ENCODE data around the gene OSBP2.

Gene OSBP2

GRCh38 chr22:30882974-30883533, 188.4 kb downstream of the OSBP2 start:
- no peak overlapping the region for H3K9ac ChIP-seq (ENCODE audit: low read depth, low read length)
- no peaks in the 10 kb centered on the region for H3K36me3 ChIP-seq (ENCODE audit: insufficient read depth, low read depth, low read length)
- no peak overlapping the region for H3K27ac ChIP-seq (ENCODE audit: low read length)
- H3K4me3 ChIP-seq (ENCODE audit: low read length) = no peak overlapping the region
- no peaks in the 10 kb centered on the region for H3K27me3 ChIP-seq (ENCODE audit: insufficient read depth, low read length)
- H3K4me1 ChIP-seq (ENCODE audit: insufficient read depth, low read length) = no peaks in the 10 kb centered on the region
- no peaks in the 10 kb centered on the region for H3K9me3 ChIP-seq (ENCODE audit: insufficient read depth, low read depth, low read length)

DNA sequence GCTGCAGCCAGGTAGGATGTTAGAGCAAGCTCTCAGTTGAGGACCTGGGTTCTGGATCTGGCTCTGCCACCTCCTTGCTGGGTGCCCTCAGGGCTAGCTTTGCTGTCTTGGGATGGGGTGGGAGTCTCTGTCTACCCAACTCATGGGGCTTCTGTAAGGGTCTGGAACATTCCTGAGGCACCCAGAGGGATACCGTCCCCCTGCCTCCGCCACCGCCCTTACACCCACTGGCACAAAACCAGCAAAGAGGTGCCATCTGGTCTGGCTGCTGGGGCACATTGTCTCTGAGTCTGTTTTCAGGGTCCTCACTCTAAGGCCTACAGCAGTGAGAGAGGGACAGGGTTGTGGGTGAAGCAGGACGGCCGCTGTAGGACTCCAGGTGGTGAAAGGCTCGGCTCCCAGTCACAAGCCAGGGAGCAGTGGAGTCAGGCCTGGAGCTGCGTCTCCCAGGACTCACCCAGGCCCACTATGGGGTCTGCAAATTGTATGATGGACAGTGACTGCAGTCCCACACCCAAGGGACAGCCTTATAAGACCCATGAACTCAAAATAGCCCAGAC, 189.0 kb downstream of the OSBP2 start:
- no peak overlapping the region for H3K4me3 ChIP-seq (ENCODE audit: low read length)
- no peaks in the 10 kb centered on the region for H3K36me3 ChIP-seq (ENCODE audit: insufficient read depth, low read depth, low read length)
- no peak overlapping the region for H3K27ac ChIP-seq (ENCODE audit: low read length)
- H3K4me1 ChIP-seq (ENCODE audit: insufficient read depth, low read length) = no peaks in the 10 kb centered on the region
- H3K9me3 ChIP-seq (ENCODE audit: insufficient read depth, low read depth, low read length) = no peaks in the 10 kb centered on the region
- no peaks in the 10 kb centered on the region for H3K27me3 ChIP-seq (ENCODE audit: insufficient read depth, low read length)
- no peak overlapping the region for H3K9ac ChIP-seq (ENCODE audit: low read depth, low read length)

DNA sequence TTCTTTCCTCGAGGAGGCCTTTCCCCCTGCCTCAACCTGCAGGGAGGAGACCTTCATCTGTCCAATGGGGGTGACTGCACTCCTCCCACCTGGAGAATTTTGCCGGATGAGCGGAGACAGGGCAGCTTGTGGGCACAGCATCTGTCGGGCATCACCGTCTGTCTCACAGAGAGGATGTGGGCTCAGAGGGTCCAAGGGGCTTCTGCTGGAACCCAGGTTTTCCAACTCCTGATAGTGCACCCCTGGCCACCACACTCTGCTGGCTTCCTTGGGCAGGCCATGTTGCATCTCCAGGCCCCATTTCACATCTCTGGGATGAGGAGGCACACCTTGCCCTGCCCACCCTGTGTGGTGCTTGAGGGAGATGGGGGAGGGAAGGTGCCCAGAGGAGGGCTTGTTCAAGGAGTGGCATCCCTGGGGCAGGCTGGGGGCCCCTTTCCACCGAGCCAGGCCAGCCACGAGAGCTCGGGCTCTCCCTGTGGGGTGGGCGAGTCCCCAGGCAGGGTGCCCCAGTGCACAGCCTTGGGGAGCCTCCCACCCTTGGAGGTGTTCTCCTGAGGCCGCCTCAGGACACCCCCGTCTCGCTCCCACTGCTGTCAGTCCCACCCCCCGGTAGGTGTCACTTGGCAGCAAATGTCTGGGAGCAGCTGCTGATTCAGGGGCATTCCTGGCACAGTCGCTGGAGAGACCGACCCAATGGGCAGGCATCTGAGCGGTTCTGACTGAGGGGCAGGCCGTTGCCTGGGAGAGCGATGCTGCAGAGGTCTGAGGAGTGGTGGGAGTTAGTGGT, 189.7 kb downstream of the OSBP2 start:
- H3K27me3 ChIP-seq (ENCODE audit: insufficient read depth, low read length) = no peaks in the 10 kb centered on the region
- no peaks in the 10 kb centered on the region for H3K4me1 ChIP-seq (ENCODE audit: insufficient read depth, low read length)
- no peak overlapping the region for H3K4me3 ChIP-seq (ENCODE audit: low read length)
- no peaks in the 10 kb centered on the region for H3K36me3 ChIP-seq (ENCODE audit: insufficient read depth, low read depth, low read length)
- no peak overlapping the region for H3K27ac ChIP-seq (ENCODE audit: low read length)
- H3K9ac ChIP-seq (ENCODE audit: low read depth, low read length) = no peak overlapping the region
- H3K9me3 ChIP-seq (ENCODE audit: insufficient read depth, low read depth, low read length) = no peaks in the 10 kb centered on the region

GRCh38 chr22:30885001-30885366, 190.3 kb downstream of the OSBP2 start:
- no peak overlapping the region for H3K9ac ChIP-seq (ENCODE audit: low read depth, low read length)
- H3K9me3 ChIP-seq (ENCODE audit: insufficient read depth, low read depth, low read length) = no peaks in the 10 kb centered on the region
- no peaks in the 10 kb centered on the region for H3K27me3 ChIP-seq (ENCODE audit: insufficient read depth, low read length)
- H3K4me3 ChIP-seq (ENCODE audit: low read length) = no peak overlapping the region
- H3K36me3 ChIP-seq (ENCODE audit: insufficient read depth, low read depth, low read length) = no peaks in the 10 kb centered on the region
- no peaks in the 10 kb centered on the region for H3K4me1 ChIP-seq (ENCODE audit: insufficient read depth, low read length)
- no peak overlapping the region for H3K27ac ChIP-seq (ENCODE audit: low read length)

DNA sequence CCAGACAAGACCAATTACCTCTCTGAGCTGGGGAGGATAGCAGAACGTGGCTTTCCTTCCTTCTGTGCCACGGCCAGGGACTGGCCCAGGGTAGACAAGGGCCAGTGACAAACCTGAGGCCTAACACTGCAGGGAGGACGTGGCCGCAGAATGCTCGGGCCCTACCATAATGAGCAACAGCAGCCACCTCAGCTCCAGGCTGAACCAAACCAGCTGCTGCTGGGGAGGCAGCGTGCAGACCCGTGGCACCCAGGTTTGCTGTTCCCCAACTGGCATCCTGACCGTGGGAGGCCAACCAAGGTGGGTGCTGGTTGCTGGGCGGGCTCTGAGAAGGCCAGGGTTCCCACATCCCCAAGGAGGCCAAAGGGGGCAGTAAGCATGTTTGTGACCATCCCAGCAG, 190.9 kb downstream of the OSBP2 start:
- Histone ChIP-seq H3K4me1 (ENCODE audit: insufficient read depth, low read length) (no peaks in the 10 kb centered on the region), H3K27ac (ENCODE audit: low read length) (no peak overlapping the region), H3K9ac (ENCODE audit: low read depth, low read length) (no peak overlapping the region)

DNA sequence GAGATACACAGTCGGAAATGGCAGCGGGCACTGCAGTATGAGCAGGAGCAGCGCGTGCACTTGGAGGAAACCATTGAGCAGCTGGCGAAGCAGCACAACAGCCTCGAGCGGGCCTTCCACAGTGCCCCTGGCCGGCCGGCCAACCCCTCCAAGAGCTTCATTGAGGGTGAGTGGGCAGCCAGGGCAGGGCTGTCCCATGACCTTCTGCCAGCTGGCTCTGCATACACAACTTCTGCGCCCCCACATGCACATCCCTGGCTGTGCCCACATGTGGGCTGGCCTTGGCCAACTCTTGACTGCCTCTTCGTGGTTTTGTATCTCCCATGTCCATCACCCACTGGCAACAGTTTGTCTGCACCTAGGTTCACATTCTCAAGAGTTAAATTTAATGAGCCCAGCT, 192.8 kb downstream of the OSBP2 start:
- H3K27ac ChIP-seq (ENCODE audit: low read length) = no peak overlapping the region
- no peaks in the 10 kb centered on the region for H3K4me1 ChIP-seq (ENCODE audit: insufficient read depth, low read length)
- no peaks in the 10 kb centered on the region for H3K9me3 ChIP-seq (ENCODE audit: insufficient read depth, low read depth, low read length)
- no peaks in the 10 kb centered on the region for H3K27me3 ChIP-seq (ENCODE audit: insufficient read depth, low read length)
- no peaks in the 10 kb centered on the region for H3K36me3 ChIP-seq (ENCODE audit: insufficient read depth, low read depth, low read length)
- no peak overlapping the region for H3K4me3 ChIP-seq (ENCODE audit: low read length)
- H3K9ac ChIP-seq (ENCODE audit: low read depth, low read length) = no peak overlapping the region

More for the DNA sequence above, 190.9 kb downstream of the OSBP2 start:
- Histone ChIP-seq H3K36me3 (ENCODE audit: insufficient read depth, low read depth, low read length) (no peaks in the 10 kb centered on the region), H3K27me3 (ENCODE audit: insufficient read depth, low read length) (no peaks in the 10 kb centered on the region), H3K4me3 (ENCODE audit: low read length) (no peak overlapping the region), H3K9me3 (ENCODE audit: insufficient read depth, low read depth, low read length) (no peaks in the 10 kb centered on the region)

DNA sequence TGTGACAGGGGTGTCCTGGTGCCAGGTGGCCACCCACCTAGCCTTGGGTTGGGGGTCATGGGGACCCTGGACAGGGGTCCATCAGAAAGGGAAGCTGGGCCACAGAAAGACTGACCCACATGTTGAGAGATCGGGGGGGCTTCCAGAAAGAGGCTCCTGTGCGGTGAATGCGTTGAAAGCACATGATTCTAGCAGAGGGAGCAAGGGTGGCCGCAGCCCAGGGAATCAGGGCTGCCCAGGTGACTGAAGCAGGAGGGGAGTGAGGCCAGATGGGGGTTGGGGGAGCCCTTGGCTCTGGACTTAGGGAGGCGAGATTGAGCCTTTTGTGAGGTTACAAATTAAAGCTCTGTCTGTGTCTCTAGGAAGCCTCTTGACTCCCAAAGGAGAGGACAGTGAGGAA, 193.2 kb downstream of the OSBP2 start:
- Histone ChIP-seq H3K4me1 (ENCODE audit: insufficient read depth, low read length) (no peaks in the 10 kb centered on the region), H3K27ac (ENCODE audit: low read length) (no peak overlapping the region), H3K9me3 (ENCODE audit: insufficient read depth, low read depth, low read length) (no peaks in the 10 kb centered on the region), H3K4me3 (ENCODE audit: low read length) (no peak overlapping the region), H3K36me3 (ENCODE audit: insufficient read depth, low read depth, low read length) (no peaks in the 10 kb centered on the region), H3K9ac (ENCODE audit: low read depth, low read length) (no peak overlapping the region), H3K27me3 (ENCODE audit: insufficient read depth, low read length) (no peaks in the 10 kb centered on the region)

DNA sequence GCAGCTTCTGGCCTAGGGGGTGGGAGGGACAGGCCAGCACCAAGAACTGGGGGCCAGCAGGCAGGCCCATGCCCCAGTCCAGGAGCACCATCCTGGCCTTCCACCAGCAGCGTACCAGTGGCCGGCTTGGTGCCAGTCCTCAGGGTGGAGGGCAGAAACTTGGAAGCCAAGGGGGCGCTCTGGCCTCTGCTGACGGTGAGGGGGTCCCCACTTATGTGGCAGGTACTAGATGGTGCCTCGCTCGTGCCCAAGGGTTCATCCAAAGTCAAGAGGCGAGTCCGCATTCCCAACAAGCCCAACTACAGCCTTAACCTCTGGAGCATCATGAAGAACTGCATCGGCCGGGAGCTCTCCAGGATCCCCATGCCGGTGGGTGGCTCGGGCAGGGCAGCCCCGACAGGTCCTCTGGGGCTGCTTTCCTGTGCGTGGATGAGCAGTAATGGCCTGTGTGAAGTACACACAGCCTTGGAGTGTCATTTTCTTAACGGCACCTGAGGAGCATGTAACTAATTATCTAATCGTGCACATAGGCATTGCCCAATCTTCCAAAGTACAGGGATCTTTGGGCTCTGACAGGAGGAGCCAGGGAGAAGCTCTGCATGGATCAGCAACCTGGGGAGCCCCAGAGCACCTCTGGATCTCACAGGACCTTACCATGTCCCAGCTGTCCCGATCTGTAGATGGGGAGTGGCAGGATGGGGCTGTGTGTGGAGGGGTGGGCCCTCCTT, 194.8 kb downstream of the OSBP2 start:
- H3K9me3 ChIP-seq (ENCODE audit: insufficient read depth, low read depth, low read length) = no peaks in the 10 kb centered on the region
- H3K27me3 ChIP-seq (ENCODE audit: insufficient read depth, low read length) = no peaks in the 10 kb centered on the region
- no peak overlapping the region for H3K9ac ChIP-seq (ENCODE audit: low read depth, low read length)
- H3K4me3 ChIP-seq (ENCODE audit: low read length) = no peak overlapping the region
- no peak overlapping the region for H3K27ac ChIP-seq (ENCODE audit: low read length)
- H3K4me1 ChIP-seq (ENCODE audit: insufficient read depth, low read length) = peaks cover 8% of the 10 kb centered on the region; the same call in 1 of the 2 replicates
- no peaks in the 10 kb centered on the region for H3K36me3 ChIP-seq (ENCODE audit: insufficient read depth, low read depth, low read length)

GRCh38 chr22:30889996-30890480, 195.4 kb downstream of the OSBP2 start:
- Histone ChIP-seq H3K36me3 (ENCODE audit: insufficient read depth, low read depth, low read length) (no peaks in the 10 kb centered on the region), H3K27ac (ENCODE audit: low read length) (no peak overlapping the region), H3K9ac (ENCODE audit: low read depth, low read length) (no peak overlapping the region)

GRCh38 chr22:30890686-30891442, 196.2 kb downstream of the OSBP2 start:
- peaks cover 16% of the 10 kb centered on the region for H3K4me1 ChIP-seq (ENCODE audit: insufficient read depth, low read length)
- H3K9me3 ChIP-seq (ENCODE audit: insufficient read depth, low read depth, low read length) = no peaks in the 10 kb centered on the region
- no peak overlapping the region for H3K27ac ChIP-seq (ENCODE audit: low read length)
- H3K27me3 ChIP-seq (ENCODE audit: insufficient read depth, low read length) = no peaks in the 10 kb centered on the region
- no peak overlapping the region for H3K4me3 ChIP-seq (ENCODE audit: low read length)
- H3K9ac ChIP-seq (ENCODE audit: low read depth, low read length) = no peak overlapping the region
- H3K36me3 ChIP-seq (ENCODE audit: insufficient read depth, low read depth, low read length) = no peaks in the 10 kb centered on the region

More at GRCh38 chr22:30889996-30890480, 195.4 kb downstream of the OSBP2 start:
- Histone ChIP-seq H3K4me1 (ENCODE audit: insufficient read depth, low read length) (peaks cover 14% of the 10 kb centered on the region), H3K9me3 (ENCODE audit: insufficient read depth, low read depth, low read length) (no peaks in the 10 kb centered on the region), H3K4me3 (ENCODE audit: low read length) (no peak overlapping the region), H3K27me3 (ENCODE audit: insufficient read depth, low read length) (no peaks in the 10 kb centered on the region)

DNA sequence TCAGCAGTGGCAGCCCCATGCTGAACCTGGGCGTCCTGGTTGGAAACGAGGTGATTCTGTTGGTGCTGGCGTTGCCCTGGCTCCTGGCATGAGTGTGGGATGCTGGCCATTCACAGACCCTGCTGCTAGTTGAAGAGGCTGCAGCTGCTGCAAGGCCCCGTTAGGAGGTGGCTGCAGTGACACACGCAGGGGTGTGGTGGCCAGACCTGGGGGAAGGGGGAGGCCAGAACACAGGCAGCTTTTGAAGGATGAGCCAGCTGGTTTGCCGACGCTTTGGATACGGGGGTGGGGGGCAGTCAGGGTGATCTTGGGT, 196.7 kb downstream of the OSBP2 start:
- peaks cover 16% of the 10 kb centered on the region for H3K4me1 ChIP-seq (ENCODE audit: insufficient read depth, low read length)
- no peak overlapping the region for H3K9ac ChIP-seq (ENCODE audit: low read depth, low read length)
- no peak overlapping the region for H3K4me3 ChIP-seq (ENCODE audit: low read length)
- no peak overlapping the region for H3K27ac ChIP-seq (ENCODE audit: low read length)
- no peaks in the 10 kb centered on the region for H3K9me3 ChIP-seq (ENCODE audit: insufficient read depth, low read depth, low read length)
- H3K36me3 ChIP-seq (ENCODE audit: insufficient read depth, low read depth, low read length) = no peaks in the 10 kb centered on the region
- no peaks in the 10 kb centered on the region for H3K27me3 ChIP-seq (ENCODE audit: insufficient read depth, low read length)
